CD8-positive, alpha-beta memory T cell (primary cell): ENCODE measurements around the gene ARRDC3. TPM values are rescaled to one million over a fixed set of nuclear protein-coding genes. Genes with fewer than 3 reads are reported as not detected.

Experiments
- CTCF ChIA-PET: fragments of 350-600 bp; sonication (Branson Sonifier 250); formaldehyde crosslinking; loops from one replicate; lab custom pipeline; 2021; ENCODE audit warnings: antibody characterized with exemption; lab: Charles Lee
- POLR2A ChIA-PET: fragments of 350-600 bp; sonication (Branson Sonifier 250); formaldehyde crosslinking; loops from one replicate; lab custom pipeline; 2021; ENCODE audit warnings: antibody characterized with exemption; lab: Charles Lee
- DNase-seq, 5 donors: peaks; one replicate each; pipeline versions ENCODE4 v3.0.0 to v3.0.0-alpha.2; 2020 to 2022; ENCODE audit warnings: mixed read lengths in 1 of 5
- H3K27ac ChIP-seq: one replicate; pipeline ENCODE4 v1.7.0; 2013; ENCODE audit warnings: low read depth, mild to moderate bottlenecking, low read length, moderate library complexity
- H3K27me3 ChIP-seq: 2 replicates; pipeline ENCODE4 v1.7.0; 2013; ENCODE audit warnings: low read length, mild to moderate bottlenecking; ENCODE audit not compliant: insufficient read depth, poor library complexity, severe bottlenecking
- H3K36me3 ChIP-seq: 2 replicates; pipeline ENCODE4 v1.7.0; 2013; ENCODE audit warnings: mild to moderate bottlenecking, low read length, moderate library complexity; ENCODE audit not compliant: insufficient read depth
- H3K4me1 ChIP-seq: 2 replicates; pipeline ENCODE4 v1.7.0; 2013; ENCODE audit warnings: mild to moderate bottlenecking, low read length, moderate library complexity; ENCODE audit not compliant: insufficient read depth
- H3K4me3 ChIP-seq: 2 replicates; pipeline ENCODE4 v1.7.0; 2013; ENCODE audit warnings: mild to moderate bottlenecking, low read length
- H3K9me3 ChIP-seq: 2 replicates; pipeline ENCODE4 v1.7.0; 2013; ENCODE audit warnings: mild to moderate bottlenecking, low read length
- H3K27ac Mint-ChIP-seq, 8 donors: one replicate each; pipeline ENCODE4 v1.8.0; 2020 to 2021; ENCODE audit warnings: mixed read lengths in 8 of 8, mild to moderate bottlenecking in 6 of 8, inconsistent platforms in 3 of 8, moderate library complexity in 3 of 8
- H3K27me3 Mint-ChIP-seq, 2 donors: one replicate each; pipeline ENCODE4 v1.8.0; 2020 to 2021; ENCODE audit warnings: mixed read lengths in 2 of 2, mild to moderate bottlenecking in 1 of 2, moderate library complexity in 1 of 2
- H3K36me3 Mint-ChIP-seq, 3 donors: one replicate each; pipeline ENCODE4 v1.8.0; 2020 to 2021; ENCODE audit warnings: mixed read lengths in 3 of 3, inconsistent platforms in 1 of 3, mild to moderate bottlenecking in 1 of 3
- H3K4me1 Mint-ChIP-seq, 3 donors: one replicate each; pipeline ENCODE4 v1.8.0; 2020 to 2021; ENCODE audit warnings: mixed read lengths in 3 of 3, inconsistent platforms in 1 of 3, mild to moderate bottlenecking in 1 of 3
- H3K4me3 Mint-ChIP-seq, 7 donors: one replicate each; pipeline ENCODE4 v1.8.0; 2020 to 2021; ENCODE audit warnings: mixed read lengths in 7 of 7, mild to moderate bottlenecking in 6 of 7, moderate library complexity in 4 of 7, inconsistent platforms in 2 of 7
- H3K9me3 Mint-ChIP-seq, 5 donors: one replicate each; pipeline ENCODE4 v1.8.0; 2020 to 2022; ENCODE audit warnings: mixed read lengths in 5 of 5, mild to moderate bottlenecking in 3 of 5, moderate library complexity in 2 of 5, inconsistent platforms in 1 of 5
- polyA plus RNA-seq: library from polyadenylated mRNA; unstranded; fragments of 300-500 nt; fragmentation: Illumina TruSeq; gene quantifications from one replicate; pipeline ENCODE4 v1.2.3, GENCODE V29; 2021
- total RNA-seq, 2 experiments: library from RNA; stranded (reverse); gene quantifications; one replicate each; pipeline ENCODE4 v1.2.3, GENCODE V29; 2021

ARRDC3 gene
- total and polyA plus RNA-seq, 3 experiments from 2014 or later, result 30.3 to 54.4 (median 32.4) TPM

- H3K27ac ChIP-seq, result peak overlapping the region; percentile 100
- Mint-ChIP-seq H3K27ac (peak overlapping the region; percentile 96 to 100 (median 99)), H3K27me3 (peaks cover 0 to 2% of the 10 kb centered on the region in 2 donors), H3K4me3 (peak overlapping the region; percentile 94 to 100 (median 96)), H3K9me3 (no peaks in the 10 kb centered on the region), H3K36me3 (peaks cover under 1 to 69% (median 6%) of the 10 kb centered on the region in 3 donors), H3K4me1 (peaks cover 41 to 57% (median 50%) of the 10 kb centered on the region in 3 donors)
- CTCF ChIA-PET, result interaction anchor here (0.7 to 2.2 kb wide), 7 partner anchors 10 to 906 kb away, joined by 3 to 9 read pairs (median 3); partner anchors contain the start of genes MBLAC2 and POLR3G
- no peaks in the 10 kb centered on the region for H3K9me3 ChIP-seq
- H3K4me3 ChIP-seq, result peak overlapping the region; percentile 94
- no peaks in the 10 kb centered on the region for H3K27me3 ChIP-seq
- peaks cover 38% of the 10 kb centered on the region for H3K4me1 ChIP-seq
- POLR2A ChIA-PET, result interaction anchor here (0.5 to 2.2 kb wide), 8 partner anchors 9 to 970 kb away, joined by 3 to 45 read pairs (median 6); partner anchors contain the start of genes CETN3, MBLAC2 and POLR3G
- peaks cover 27% of the 10 kb centered on the region for H3K36me3 ChIP-seq
- DNase-seq, result peak; percentile 90 to 97 (median 95)
Observed at GRCh38 chr5:91379914-91380490, 3.1 kb downstream of the ARRDC3 start.

GRCh38 chr5:91379246-91379913 lies 3.7 kb downstream of the ARRDC3 start:
- no peak for DNase-seq
- Histone ChIP-seq H3K27ac (peak overlapping the region; percentile 99), H3K4me1 (peaks cover 38% of the 10 kb centered on the region), H3K9me3 (no peaks in the 10 kb centered on the region), H3K36me3 (peaks cover 33% of the 10 kb centered on the region), H3K4me3 (peak overlapping the region; percentile 71), H3K27me3 (no peaks in the 10 kb centered on the region)
- peaks cover 4 to 75% (median 9%) of the 10 kb centered on the region in 3 donors for H3K36me3 Mint-ChIP-seq
- ChIA-PET POLR2A (interaction anchor here (0.5 to 2.2 kb wide), 6 partner anchors 8 to 905 kb away, joined by 4 to 45 read pairs (median 6); partner anchors contain the start of genes MBLAC2 and POLR3G), CTCF (interaction anchor here (0.7 to 2.2 kb wide), 6 partner anchors 61 to 157 kb away, joined by 3 to 9 read pairs (median 4); no protein-coding TSS in a partner anchor)
- H3K27me3 Mint-ChIP-seq, result peaks cover 0 to 2% of the 10 kb centered on the region in 2 donors
- no peaks in the 10 kb centered on the region for H3K9me3 Mint-ChIP-seq
- H3K4me3 Mint-ChIP-seq, result peak overlapping the region; percentile 94 to 100 (median 96)
- H3K4me1 Mint-ChIP-seq, result peaks cover 41 to 56% (median 47%) of the 10 kb centered on the region in 3 donors
- peak overlapping the region; percentile 96 to 100 (median 99) for H3K27ac Mint-ChIP-seq

GRCh38 chr5:91378752-91379211 lies 4.3 kb downstream of the ARRDC3 start:
- peak overlapping the region; percentile 99 for H3K27ac ChIP-seq
- peak overlapping the region; percentile 87 to 100 (median 99) for H3K27ac Mint-ChIP-seq
- no peaks in the 10 kb centered on the region for H3K27me3 ChIP-seq
- peaks cover 4 to 80% (median 11%) of the 10 kb centered on the region in 3 donors for H3K36me3 Mint-ChIP-seq
- peaks cover 37% of the 10 kb centered on the region for H3K36me3 ChIP-seq
- DNase-seq, result no peak
- peak overlapping the region; percentile 87 to 100 (median 96) for H3K4me3 Mint-ChIP-seq
- no peaks in the 10 kb centered on the region for H3K9me3 ChIP-seq
- CTCF ChIA-PET, result interaction anchor here (1.3 to 1.7 kb wide), 3 partner anchors 66 to 156 kb away, joined by 3 to 5 read pairs (median 5); no protein-coding TSS in a partner anchor
- H3K4me1 Mint-ChIP-seq, result peaks cover 39 to 53% (median 46%) of the 10 kb centered on the region in 3 donors
- H3K27me3 Mint-ChIP-seq, result peaks cover 0 to 2% of the 10 kb centered on the region in 2 donors
- H3K9me3 Mint-ChIP-seq, result no peaks in the 10 kb centered on the region
- POLR2A ChIA-PET, result no interaction called here
- H3K4me3 ChIP-seq, result peak overlapping the region; percentile 32
- H3K4me1 ChIP-seq, result peaks cover 32% of the 10 kb centered on the region

GRCh38 chr5:91374893-91375520 lies 8.1 kb downstream of the ARRDC3 start:
- peak overlapping the region in 7 of 8 donors; percentile 34 to 83 (median 66) for H3K27ac Mint-ChIP-seq
- ChIA-PET POLR2A (interaction anchor here (0.7 to 2.2 kb wide), 4 partner anchors 8 to 94 kb away, joined by 3 to 10 read pairs (median 3); partner anchors contain the start of gene ARRDC3), CTCF (interaction anchor here (1.5 kb wide), 1 partner anchor 11 kb away, joined by 7 read pairs; no protein-coding TSS in a partner anchor)
- peaks cover 54 to 72% (median 72%) of the 10 kb centered on the region in 3 donors for H3K4me1 Mint-ChIP-seq
- DNase-seq, result no peak
- Histone ChIP-seq H3K36me3 (peaks cover 68% of the 10 kb centered on the region), H3K27ac (no peak overlapping the region), H3K27me3 (no peaks in the 10 kb centered on the region), H3K4me3 (no peak overlapping the region), H3K4me1 (peaks cover 40% of the 10 kb centered on the region), H3K9me3 (no peaks in the 10 kb centered on the region)
- H3K27me3 Mint-ChIP-seq, result peaks cover 0 to 2% of the 10 kb centered on the region in 2 donors
- H3K4me3 Mint-ChIP-seq, result peak overlapping the region in 1 of 7 donors; percentile 30
- no peaks in the 10 kb centered on the region for H3K9me3 Mint-ChIP-seq
- peaks cover 12 to 84% (median 18%) of the 10 kb centered on the region in 3 donors for H3K36me3 Mint-ChIP-seq

GRCh38 chr5:91373600-91373999 lies 9.5 kb downstream of the ARRDC3 start:
- ChIA-PET CTCF (no interaction called here), POLR2A (interaction anchor here (2.2 kb wide), 1 partner anchor 9 kb away, joined by 10 read pairs; the partner anchor contains the start of gene ARRDC3)
- DNase-seq, result no peak
- H3K4me1 ChIP-seq, result peaks cover 35% of the 10 kb centered on the region
- H3K27ac ChIP-seq, result no peak overlapping the region
- peaks cover 52 to 74% (median 74%) of the 10 kb centered on the region in 3 donors for H3K4me1 Mint-ChIP-seq
- peaks cover 0 to 2% of the 10 kb centered on the region in 2 donors for H3K27me3 Mint-ChIP-seq
- no peaks in the 10 kb centered on the region for H3K9me3 ChIP-seq
- H3K36me3 Mint-ChIP-seq, result peaks cover 12 to 87% (median 19%) of the 10 kb centered on the region in 3 donors
- no peak overlapping the region for H3K4me3 Mint-ChIP-seq
- no peaks in the 10 kb centered on the region for H3K27me3 ChIP-seq
- no peaks in the 10 kb centered on the region for H3K9me3 Mint-ChIP-seq
- H3K27ac Mint-ChIP-seq, result peak overlapping the region in 5 of 8 donors; percentile 18 to 72 (median 36)
- no peak overlapping the region for H3K4me3 ChIP-seq
- peaks cover 72% of the 10 kb centered on the region for H3K36me3 ChIP-seq

GRCh38 chr5:91373006-91373405 lies 10.1 kb downstream of the ARRDC3 start:
- Mint-ChIP-seq H3K9me3 (no peaks in the 10 kb centered on the region), H3K27me3 (peaks cover 0 to 2% of the 10 kb centered on the region in 2 donors), H3K27ac (peak overlapping the region in 6 of 8 donors; percentile 2 to 84 (median 76)), H3K4me1 (peaks cover 55 to 75% (median 73%) of the 10 kb centered on the region in 3 donors), H3K36me3 (peaks cover 12 to 90% (median 22%) of the 10 kb centered on the region in 3 donors), H3K4me3 (no peak overlapping the region)
- H3K9me3 ChIP-seq, result no peaks in the 10 kb centered on the region
- H3K4me1 ChIP-seq, result peaks cover 29% of the 10 kb centered on the region
- no peak for DNase-seq
- no peaks in the 10 kb centered on the region for H3K27me3 ChIP-seq
- POLR2A ChIA-PET, result interaction anchor here (2.2 kb wide), 1 partner anchor 10 kb away, joined by 10 read pairs; the partner anchor contains the start of gene ARRDC3
- CTCF ChIA-PET, result interaction anchor here (1.6 kb wide), 1 partner anchor 145 kb away, joined by 4 read pairs; no protein-coding TSS in a partner anchor
- peaks cover 68% of the 10 kb centered on the region for H3K36me3 ChIP-seq
- H3K4me3 ChIP-seq, result no peak overlapping the region
- H3K27ac ChIP-seq, result no peak overlapping the region

- Mint-ChIP-seq H3K27me3 (peaks cover 0 to 2% of the 10 kb centered on the region in 2 donors), H3K4me3 (peak overlapping the region in 1 of 7 donors; percentile 44), H3K27ac (peak overlapping the region in 4 of 8 donors; percentile 42 to 64 (median 59)), H3K4me1 (peaks cover 39 to 48% (median 44%) of the 10 kb centered on the region in 3 donors), H3K9me3 (no peaks in the 10 kb centered on the region), H3K36me3 (peaks cover 7 to 72% (median 14%) of the 10 kb centered on the region in 3 donors)
- CTCF ChIA-PET, result interaction anchor here (1.6 kb wide), 1 partner anchor 11 kb away, joined by 4 read pairs; no protein-coding TSS in a partner anchor
- POLR2A ChIA-PET, result interaction anchor here (1.3 to 1.5 kb wide), 2 partner anchors 10 to 11 kb away, joined by 4 to 12 read pairs; no protein-coding TSS in a partner anchor
- H3K4me3 ChIP-seq, result no peak overlapping the region
- no peak overlapping the region for H3K27ac ChIP-seq
- H3K27me3 ChIP-seq, result no peaks in the 10 kb centered on the region
- peaks cover 8% of the 10 kb centered on the region for H3K4me1 ChIP-seq
- no peak for DNase-seq
- H3K9me3 ChIP-seq, result no peaks in the 10 kb centered on the region
- H3K36me3 ChIP-seq, result peaks cover 40% of the 10 kb centered on the region
Observed at GRCh38 chr5:91369480-91369879, 13.6 kb downstream of the ARRDC3 start.
